HCT116 (cell line): ENCODE measurements around the gene SYF2.

ENCODE experiments used
- ATF3 ChIP-seq: IDR thresholded peaks from 2 replicates; pipeline ENCODE4 v1.6.1; 2012
- CEBPB ChIP-seq: IDR thresholded peaks from 2 replicates; pipeline ENCODE4 v1.6.1; 2012; ENCODE audit warnings: low read depth
- CTCF ChIP-seq, 3 experiments: fragments of 200-600 bp in 1 of 3; sonication (generic) in 1 of 3; IDR thresholded peaks in 2 of 3; conservative IDR thresholded peaks in 1 of 3; 2 replicates each; pipeline ENCODE4 v1.5.1; 2012 to 2017; ENCODE audit warnings: low read depth in 2 of 3, low read length in 2 of 3, antibody characterized with exemption in 1 of 3, borderline replicate concordance in 1 of 3, control low read depth in 1 of 3, mild to moderate bottlenecking in 1 of 3, mixed read lengths in 1 of 3, mixed run types in 1 of 3, moderate library complexity in 1 of 3; ENCODE audit not compliant: insufficient read depth in 1 of 3
- EGR1 ChIP-seq: IDR thresholded peaks from 2 replicates; pipeline ENCODE4 v1.6.1; 2012; ENCODE audit warnings: low read depth
- EZH2 ChIP-seq: fragments of 200-600 bp; sonication (generic); IDR thresholded peaks from 2 replicates; pipeline ENCODE4 v1.6.1; 2017; ENCODE audit warnings: antibody characterized with exemption, mixed run types
- POLR2A ChIP-seq: IDR thresholded peaks from 2 replicates; pipeline ENCODE4 v1.7.0; 2011; ENCODE audit warnings: borderline replicate concordance; ENCODE audit not compliant: insufficient read depth, insufficient read length; ENCODE audit errors: extremely low read depth
- POLR2AphosphoS5 ChIP-seq: IDR thresholded peaks from 2 replicates; pipeline ENCODE4 v1.6.1; 2011; ENCODE audit warnings: mild to moderate bottlenecking, low read depth, low read length, moderate library complexity
- YY1 ChIP-seq: IDR thresholded peaks from 2 replicates; pipeline ENCODE4 v1.6.1; 2011; ENCODE audit warnings: low read length, low read depth, moderate library complexity, mild to moderate bottlenecking; ENCODE audit not compliant: insufficient replicate concordance; ENCODE audit errors: extremely low read depth
- TF ChIP-seq, protein P1 (sequence below): IDR thresholded peaks from 2 replicates; pipeline ENCODE4 v1.6.1; 2011; ENCODE audit warnings: mild to moderate bottlenecking, low read length, moderate library complexity; ENCODE audit not compliant: insufficient replicate concordance; ENCODE audit errors: extremely low read depth

DNA sequence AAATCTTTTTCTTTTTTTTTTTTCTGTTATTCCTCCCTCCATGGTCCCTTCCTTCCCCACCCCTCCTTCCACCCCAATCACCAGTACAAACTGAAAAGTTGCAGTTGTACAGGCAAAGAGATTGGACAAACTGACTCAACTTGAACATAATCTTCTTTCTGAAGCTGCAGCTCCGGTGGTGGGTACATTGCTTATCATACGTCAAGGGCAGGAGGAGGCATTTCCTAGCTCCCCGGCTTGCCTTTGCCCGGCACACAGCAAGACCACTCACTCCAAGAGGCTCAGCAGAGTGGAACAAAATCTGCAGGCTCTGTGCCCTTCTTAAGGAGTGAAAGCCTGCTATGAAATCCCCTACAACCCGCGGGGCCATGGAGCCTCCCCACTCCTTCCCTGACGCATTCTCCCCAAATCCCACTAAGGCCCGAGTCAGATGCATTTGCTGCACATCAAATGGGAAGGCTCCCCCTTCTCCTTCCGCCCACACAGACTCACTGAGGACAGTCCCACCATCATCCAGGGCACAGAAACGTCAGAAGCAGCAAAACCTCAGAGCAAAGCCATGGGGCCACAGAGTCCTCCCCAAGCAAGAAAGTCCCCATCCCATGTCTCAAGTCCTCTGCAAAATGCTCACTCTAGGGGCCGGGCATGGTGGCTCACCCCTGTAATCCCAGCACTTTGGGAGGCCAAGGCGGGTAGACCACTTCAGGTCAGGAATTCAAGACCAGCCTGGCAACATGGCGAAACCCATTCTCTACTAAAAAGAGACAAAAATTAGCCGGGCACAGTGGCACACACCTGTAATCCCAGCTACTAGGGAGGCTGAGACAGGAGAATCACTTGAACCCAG lies 45.9 kb downstream of the SYF2 start:
- TF ChIP-seq POLR2A (no peak), ATF3 (no peak), CTCF (IDR thresholded peaks at IDR 0.05 in 2 of 3, conservative IDR thresholded peaks at IDR 0.05 in 1 of 3; ENCODE audit: borderline replicate concordance in 1 of 3, insufficient read depth in 1 of 3, low read depth in 2 of 3, low read length in 2 of 3) (no peak), EGR1 (no peak), YY1 (no peak), POLR2AphosphoS5 (no peak), EZH2 (no peak), CEBPB (no peak)
- TF ChIP-seq, protein P1, sequence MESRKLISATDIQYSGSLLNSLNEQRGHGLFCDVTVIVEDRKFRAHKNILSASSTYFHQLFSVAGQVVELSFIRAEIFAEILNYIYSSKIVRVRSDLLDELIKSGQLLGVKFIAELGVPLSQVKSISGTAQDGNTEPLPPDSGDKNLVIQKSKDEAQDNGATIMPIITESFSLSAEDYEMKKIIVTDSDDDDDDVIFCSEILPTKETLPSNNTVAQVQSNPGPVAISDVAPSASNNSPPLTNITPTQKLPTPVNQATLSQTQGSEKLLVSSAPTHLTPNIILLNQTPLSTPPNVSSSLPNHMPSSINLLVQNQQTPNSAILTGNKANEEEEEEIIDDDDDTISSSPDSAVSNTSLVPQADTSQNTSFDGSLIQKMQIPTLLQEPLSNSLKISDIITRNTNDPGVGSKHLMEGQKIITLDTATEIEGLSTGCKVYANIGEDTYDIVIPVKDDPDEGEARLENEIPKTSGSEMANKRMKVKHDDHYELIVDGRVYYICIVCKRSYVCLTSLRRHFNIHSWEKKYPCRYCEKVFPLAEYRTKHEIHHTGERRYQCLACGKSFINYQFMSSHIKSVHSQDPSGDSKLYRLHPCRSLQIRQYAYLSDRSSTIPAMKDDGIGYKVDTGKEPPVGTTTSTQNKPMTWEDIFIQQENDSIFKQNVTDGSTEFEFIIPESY = no peak
